Upper lobe of left lung (tissue), 4 donors: ENCODE results near the gene ABCC8.

Source experiments
- EP300 ChIP-seq, 4 donors: sonication (generic); formaldehyde crosslinking; IDR thresholded peaks; one replicate each; pipeline ENCODE4 v1.5.1; 2017; ENCODE audit warnings: antibody characterized with exemption in 4 of 4, control low read depth in 2 of 4
- POLR2A ChIP-seq, 4 donors: fragments of 450-650 bp; IDR thresholded peaks; one replicate each; pipeline ENCODE4 v1.5.1; 2016 to 2017; ENCODE audit warnings: antibody characterized with exemption in 4 of 4, mild to moderate bottlenecking in 2 of 4
- POLR2AphosphoS5 ChIP-seq, 2 donors: sonication (generic); formaldehyde crosslinking; IDR thresholded peaks; one replicate each; pipeline ENCODE4 v1.5.1; 2017; ENCODE audit warnings: antibody characterized with exemption in 2 of 2
- TF ChIP-seq, protein P1 (sequence below), 6 experiments: fragments of 450-650 bp in 4 of 6; fragments of 200-600 bp in 2 of 6; sonication (generic) in 2 of 6; IDR thresholded peaks; one replicate each; pipeline ENCODE4 v1.5.1; 2016 to 2019; ENCODE audit warnings: antibody characterized with exemption in 6 of 6

DNA sequence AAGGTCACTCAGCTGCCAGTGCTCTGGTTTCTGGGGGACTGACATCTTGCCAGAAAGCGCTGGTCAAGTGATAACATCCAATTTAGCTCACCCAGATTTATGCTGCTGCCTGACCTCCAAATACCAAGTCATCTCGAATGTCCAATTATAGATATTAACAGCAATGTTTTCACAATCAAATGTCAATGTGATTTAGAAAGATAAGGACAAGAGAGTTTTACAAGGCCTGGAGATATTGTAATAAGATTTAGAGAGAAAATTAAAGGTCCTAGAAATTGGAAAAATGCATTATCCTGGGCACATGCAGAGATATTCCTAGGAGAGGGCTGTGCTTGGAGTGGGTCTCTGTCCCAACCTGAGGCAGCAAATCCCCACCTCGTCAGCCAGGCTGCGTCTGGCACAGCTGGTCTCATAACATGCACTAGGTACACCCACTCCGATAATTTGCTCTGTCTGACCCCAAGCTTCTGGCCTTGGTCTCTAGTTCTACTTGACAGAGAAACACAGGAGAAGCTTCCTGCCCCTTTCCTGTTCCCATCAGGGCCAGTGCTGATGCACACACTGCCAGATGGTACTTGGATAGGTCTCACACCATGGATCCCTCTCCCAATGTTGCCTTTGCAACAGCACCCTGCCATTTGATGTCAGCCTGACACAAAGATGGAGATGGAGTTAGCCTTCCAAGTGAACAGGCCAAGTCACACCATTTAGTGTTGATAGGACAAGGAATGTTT, 39.0 kb upstream of the ABCC8 start:
- TF ChIP-seq POLR2A (IDR thresholded peaks at IDR 0.05) (no peak), EP300 (IDR thresholded peaks at IDR 0.05) (no peak), POLR2AphosphoS5 (IDR thresholded peaks at IDR 0.05) (no peak)
- TF ChIP-seq, protein P1, sequence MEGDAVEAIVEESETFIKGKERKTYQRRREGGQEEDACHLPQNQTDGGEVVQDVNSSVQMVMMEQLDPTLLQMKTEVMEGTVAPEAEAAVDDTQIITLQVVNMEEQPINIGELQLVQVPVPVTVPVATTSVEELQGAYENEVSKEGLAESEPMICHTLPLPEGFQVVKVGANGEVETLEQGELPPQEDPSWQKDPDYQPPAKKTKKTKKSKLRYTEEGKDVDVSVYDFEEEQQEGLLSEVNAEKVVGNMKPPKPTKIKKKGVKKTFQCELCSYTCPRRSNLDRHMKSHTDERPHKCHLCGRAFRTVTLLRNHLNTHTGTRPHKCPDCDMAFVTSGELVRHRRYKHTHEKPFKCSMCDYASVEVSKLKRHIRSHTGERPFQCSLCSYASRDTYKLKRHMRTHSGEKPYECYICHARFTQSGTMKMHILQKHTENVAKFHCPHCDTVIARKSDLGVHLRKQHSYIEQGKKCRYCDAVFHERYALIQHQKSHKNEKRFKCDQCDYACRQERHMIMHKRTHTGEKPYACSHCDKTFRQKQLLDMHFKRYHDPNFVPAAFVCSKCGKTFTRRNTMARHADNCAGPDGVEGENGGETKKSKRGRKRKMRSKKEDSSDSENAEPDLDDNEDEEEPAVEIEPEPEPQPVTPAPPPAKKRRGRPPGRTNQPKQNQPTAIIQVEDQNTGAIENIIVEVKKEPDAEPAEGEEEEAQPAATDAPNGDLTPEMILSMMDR (IDR thresholded peaks at IDR 0.05): no peak
